CD4-positive, alpha-beta T cell (primary cell): ENCODE measurements around the gene MBNL1. TPM values are rescaled to one million over a fixed set of nuclear protein-coding genes. Genes with fewer than 3 reads are reported as not detected.

Source experiments
- ATAC-seq: fragments of 200-7000 bp; cut with Tn5 transposase; one replicate; pipeline ENCODE4 v1.10.0; 2022; ENCODE audit warnings: mild to moderate bottlenecking; ENCODE audit not compliant: poor library complexity
- CTCF ChIA-PET: fragments of 350-600 bp; sonication (Branson Sonifier 250); formaldehyde crosslinking; loops from one replicate; lab custom pipeline; 2021; ENCODE audit warnings: antibody characterized with exemption, inconsistent platforms; lab: Charles Lee
- POLR2A ChIA-PET: fragments of 350-600 bp; sonication (Branson Sonifier 250); formaldehyde crosslinking; loops from one replicate; lab custom pipeline; 2021; ENCODE audit warnings: antibody characterized with exemption, inconsistent platforms; lab: Charles Lee
- DNase-seq, 14 experiments: peaks; one replicate each; pipeline ENCODE4 v3.0.0-alpha.2; 2013 to 2020; ENCODE audit warnings: mixed read lengths in 2 of 14
- H3K27ac ChIP-seq, 2 donors: one replicate each; pipeline versions ENCODE4 v1.5.1 to v1.7.0; 2013; ENCODE audit warnings: low read length in 2 of 2, low read depth in 1 of 2, mild to moderate bottlenecking in 1 of 2
- H3K27me3 ChIP-seq, 2 experiments: 1 replicate in 1 of 2; 2 replicates in 1 of 2; pipeline versions ENCODE4 v1.6.1 to v1.7.0; 2013; ENCODE audit warnings: low read length in 2 of 2, control low read depth in 1 of 2, mild to moderate bottlenecking in 1 of 2, moderate library complexity in 1 of 2; ENCODE audit not compliant: insufficient read depth in 2 of 2, control insufficient read depth in 1 of 2
- H3K36me3 ChIP-seq: one replicate; pipeline ENCODE4 v1.6.1; 2013; ENCODE audit warnings: low read length, control low read depth; ENCODE audit not compliant: insufficient read depth
- H3K4me1 ChIP-seq: one replicate; pipeline ENCODE4 v1.6.1; 2013; ENCODE audit warnings: low read length, control low read depth; ENCODE audit not compliant: insufficient read depth
- H3K4me3 ChIP-seq: one replicate; pipeline ENCODE4 v1.5.1; 2013; ENCODE audit warnings: mild to moderate bottlenecking, low read length, moderate library complexity
- H3K9me3 ChIP-seq, 2 experiments: 1 replicate in 1 of 2; 2 replicates in 1 of 2; pipeline versions ENCODE4 v1.6.1 to v1.7.0; 2013; ENCODE audit warnings: low read length in 2 of 2, mild to moderate bottlenecking in 2 of 2, control low read depth in 1 of 2, moderate library complexity in 1 of 2; ENCODE audit not compliant: control insufficient read depth in 1 of 2, insufficient read depth in 1 of 2
- H3K27ac Mint-ChIP-seq: one replicate; pipeline ENCODE4 v1.8.0; 2020; ENCODE audit warnings: mixed read lengths
- H3K27me3 Mint-ChIP-seq: one replicate; pipeline ENCODE4 v1.8.0; 2021; ENCODE audit warnings: mixed read lengths
- H3K36me3 Mint-ChIP-seq: one replicate; pipeline ENCODE4 v1.8.0; 2021; ENCODE audit warnings: low read depth, mixed read lengths
- H3K4me1 Mint-ChIP-seq: one replicate; pipeline ENCODE4 v1.8.0; 2021; ENCODE audit warnings: low read depth, mixed read lengths
- H3K4me3 Mint-ChIP-seq: one replicate; pipeline ENCODE4 v1.8.0; 2020; ENCODE audit warnings: mild to moderate bottlenecking, mixed read lengths
- H3K9me3 Mint-ChIP-seq: one replicate; pipeline ENCODE4 v1.8.0; 2020; ENCODE audit warnings: mixed read lengths
- CTCF ChIP-seq: fragments of 200-600 bp; IDR thresholded peaks from one replicate; pipeline ENCODE4 v1.8.0; 2022; ENCODE audit warnings: antibody characterized with exemption, mild to moderate bottlenecking
- intact Hi-C, 2 experiments: fragments of 100-400 bp; cut with DNase I in 1 of 2; cut with micrococcal nuclease in 1 of 2; formaldehyde crosslinking; loops; one replicate each; pipeline versions ENCODE4 v1.15.1 to v1.9.0; 2023 to 2025; cut with DNase I, micrococcal nuclease
- total RNA-seq, 174 experiments: library from RNA in 2 of 174; stranded (reverse) in 2 of 174; gene quantifications; one replicate each; pipeline ENCODE4 v1.2.3 and lab custom pipeline; 2021 to 2026

The MBNL1 gene
- total RNA-seq, 2 experiments from 2014 or later = 551 to 561 TPM

GRCh38 chr3:152227027-152227426, 41.7 kb upstream of the MBNL1 start:
- POLR2A ChIA-PET = no interaction called here
- Mint-ChIP-seq H3K4me1 (peaks cover 66% of the 10 kb centered on the region), H3K9me3 (no peaks in the 10 kb centered on the region), H3K36me3 (no peaks in the 10 kb centered on the region), H3K4me3 (no peak overlapping the region), H3K27me3 (no peaks in the 10 kb centered on the region), H3K27ac (no peak overlapping the region)
- no peak for TF ChIP-seq CTCF
- Histone ChIP-seq H3K4me3 (no peak overlapping the region), H3K9me3 (no peaks in the 10 kb centered on the region), H3K4me1 (peaks cover 5% of the 10 kb centered on the region), H3K27ac (no peak overlapping the region), H3K36me3 (no peaks in the 10 kb centered on the region), H3K27me3 (no peaks in the 10 kb centered on the region)
- intact Hi-C loops = no loop called here
- ATAC-seq = no peak
- CTCF ChIA-PET = no interaction called here
- no peak for DNase-seq

GRCh38 chr3:152229692-152230091, 39.0 kb upstream of the MBNL1 start:
- no peaks in the 10 kb centered on the region for H3K4me1 ChIP-seq
- no peak for ATAC-seq
- H3K4me1 Mint-ChIP-seq = peaks cover 72% of the 10 kb centered on the region

GRCh38 chr3:152230370-152230769, 38.4 kb upstream of the MBNL1 start:
- no peak overlapping the region for H3K4me3 ChIP-seq
- Mint-ChIP-seq H3K36me3 (no peaks in the 10 kb centered on the region), H3K9me3 (no peaks in the 10 kb centered on the region), H3K27me3 (no peaks in the 10 kb centered on the region), H3K4me1 (peaks cover 72% of the 10 kb centered on the region), H3K27ac (peak overlapping the region; percentile 25), H3K4me3 (peak overlapping the region; percentile 50)
- no peaks in the 10 kb centered on the region for H3K27me3 ChIP-seq
- TF ChIP-seq CTCF = no peak
- ATAC-seq (no peak), DNase-seq (no peak)
- no peaks in the 10 kb centered on the region for H3K9me3 ChIP-seq
- H3K27ac ChIP-seq = no peak overlapping the region
- intact Hi-C loops = loop anchor here in 1 of 2 experiments (5.0 kb wide), 1 partner anchor 37 kb away; the partner anchor contains the start of gene MBNL1
- CTCF ChIA-PET = interaction anchor here (1.3 kb wide), 1 partner anchor 11 kb away, joined by 4 read pairs; no protein-coding TSS in a partner anchor
- H3K36me3 ChIP-seq = no peaks in the 10 kb centered on the region
- POLR2A ChIA-PET = interaction anchor here (2.9 kb wide), 1 partner anchor 39 kb away, joined by 10 read pairs; the partner anchor contains the start of gene MBNL1
- H3K4me1 ChIP-seq = peaks cover 3% of the 10 kb centered on the region

More at GRCh38 chr3:152229692-152230091, 39.0 kb upstream of the MBNL1 start:
- Mint-ChIP-seq H3K36me3 (no peaks in the 10 kb centered on the region), H3K4me3 (no peak overlapping the region), H3K27me3 (no peaks in the 10 kb centered on the region), H3K27ac (no peak overlapping the region), H3K9me3 (no peaks in the 10 kb centered on the region)
- no peak for DNase-seq
- ChIA-PET POLR2A (interaction anchor here (0.6 to 2.9 kb wide), 2 partner anchors 29 to 39 kb away, joined by 3 to 10 read pairs; partner anchors contain the start of gene MBNL1), CTCF (no interaction called here)
- Histone ChIP-seq H3K27ac (no peak overlapping the region), H3K27me3 (no peaks in the 10 kb centered on the region), H3K4me3 (no peak overlapping the region), H3K9me3 (no peaks in the 10 kb centered on the region), H3K36me3 (no peaks in the 10 kb centered on the region)
- no peak for TF ChIP-seq CTCF
- intact Hi-C loops = loop anchor here in 1 of 2 experiments (5.0 kb wide), 1 partner anchor 38 kb away; the partner anchor contains the start of gene MBNL1
